Mammary epithelial cell (primary cell): ENCODE results near the gene GORASP2.

Source experiments
- CTCF ChIP-seq, 2 donors: IDR thresholded peaks in 1 of 2; conservative IDR thresholded peaks in 1 of 2; 2 replicates each; pipeline ENCODE4 v1.5.1; 2011 to 2012; ENCODE audit warnings: inconsistent platforms in 2 of 2, low read length in 2 of 2, mild to moderate bottlenecking in 2 of 2, control low read depth in 1 of 2, low read depth in 1 of 2; ENCODE audit not compliant: insufficient read depth in 1 of 2; ENCODE audit errors: extremely low read depth in 1 of 2
- EZH2 ChIP-seq: IDR thresholded peaks from 2 replicates; pipeline ENCODE4 v1.6.1; 2012; ENCODE audit warnings: low read length, inconsistent platforms, borderline replicate concordance

- TF ChIP-seq CTCF (conservative IDR thresholded peaks at IDR 0.05 in 1 of 2, IDR thresholded peaks at IDR 0.05 in 1 of 2; ENCODE audit: extremely low read depth in 1 of 2, insufficient read depth in 1 of 2, low read depth in 1 of 2, low read length in 2 of 2) = no peak
- no peak for TF ChIP-seq EZH2
These were observed 84.8 kb downstream of the GORASP2 start for GRCh38 chr2:171013851-171014250.
